Activated naive CD8-positive, alpha-beta T cell treated with anti-CD3 and anti-CD28 coated beads, Interleukin-2, amount 10 ng/mL, durations not matched to agents 7 days and 5 days (primary cell): ENCODE measurements around the gene TMEM132D. TPM values are rescaled to one million over a fixed set of nuclear protein-coding genes. Genes with fewer than 3 reads are reported as not detected.

Experiments used
- ATAC-seq: fragments of 150-1000 bp; cut with Tn5 transposase; one replicate; pipeline ENCODE4 v1.10.0; 2021; ENCODE audit warnings: low read depth, moderate library complexity
- POLR2A ChIA-PET: fragments of 350-600 bp; sonication (Branson Sonifier 250); formaldehyde crosslinking; loops from one replicate; lab custom pipeline; 2021; ENCODE audit warnings: antibody characterized with exemption; lab: Charles Lee
- DNase-seq: peaks from one replicate; pipeline ENCODE4 v3.0.0; 2021
- H3K27ac Mint-ChIP-seq: one replicate; pipeline ENCODE4 v1.8.0; 2022; ENCODE audit warnings: mild to moderate bottlenecking, mixed read lengths
- H3K27me3 Mint-ChIP-seq: one replicate; pipeline ENCODE4 v1.8.0; 2022; ENCODE audit warnings: mild to moderate bottlenecking, moderate library complexity, mixed read lengths
- H3K36me3 Mint-ChIP-seq: one replicate; pipeline ENCODE4 v1.8.0; 2021; ENCODE audit warnings: mild to moderate bottlenecking, mixed read lengths
- H3K4me1 Mint-ChIP-seq: one replicate; pipeline ENCODE4 v1.8.0; 2021; ENCODE audit warnings: mixed read lengths
- H3K4me3 Mint-ChIP-seq: one replicate; pipeline ENCODE4 v1.8.0; 2022; ENCODE audit warnings: mild to moderate bottlenecking, moderate library complexity, mixed read lengths
- H3K9me3 Mint-ChIP-seq: one replicate; pipeline ENCODE4 v1.8.0; 2021; ENCODE audit warnings: mixed read lengths
- total RNA-seq, 2 experiments: library from RNA; stranded (reverse); gene quantifications; one replicate each; pipeline ENCODE4 v1.2.3, GENCODE V29; 2021

Gene TMEM132D
- total RNA-seq, 2 experiments from 2014 or later, result not detected

DNA sequence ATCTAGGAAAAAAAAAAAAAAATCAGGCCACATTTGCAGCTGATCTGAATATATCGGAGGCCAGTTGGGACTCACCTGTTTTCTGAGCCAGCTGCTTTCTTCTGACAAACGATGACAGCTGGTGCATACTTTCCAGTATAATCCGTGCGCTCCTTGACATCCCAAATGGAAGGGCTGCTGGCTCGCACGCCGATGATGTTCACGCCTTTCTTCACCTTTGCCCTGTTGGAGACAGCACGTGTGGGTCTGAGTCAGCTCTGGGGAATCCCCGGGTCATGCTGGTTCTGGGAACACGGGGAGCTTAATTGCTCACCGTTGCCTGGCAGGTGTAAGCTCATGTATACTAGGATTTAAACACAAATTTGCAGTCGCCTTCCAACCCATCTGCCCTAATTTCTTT, 372.8 kb downstream of the TMEM132D start:
- H3K4me1 Mint-ChIP-seq, result no peaks in the 10 kb centered on the region
- H3K36me3 Mint-ChIP-seq, result no peaks in the 10 kb centered on the region
- no peaks in the 10 kb centered on the region for H3K27me3 Mint-ChIP-seq
- DNase-seq, result no peak
- no peak overlapping the region for H3K27ac Mint-ChIP-seq
- no peak overlapping the region for H3K4me3 Mint-ChIP-seq
- POLR2A ChIA-PET, result no interaction called here
- ATAC-seq, result no peak
- H3K9me3 Mint-ChIP-seq, result peaks cover 4% of the 10 kb centered on the region

DNA sequence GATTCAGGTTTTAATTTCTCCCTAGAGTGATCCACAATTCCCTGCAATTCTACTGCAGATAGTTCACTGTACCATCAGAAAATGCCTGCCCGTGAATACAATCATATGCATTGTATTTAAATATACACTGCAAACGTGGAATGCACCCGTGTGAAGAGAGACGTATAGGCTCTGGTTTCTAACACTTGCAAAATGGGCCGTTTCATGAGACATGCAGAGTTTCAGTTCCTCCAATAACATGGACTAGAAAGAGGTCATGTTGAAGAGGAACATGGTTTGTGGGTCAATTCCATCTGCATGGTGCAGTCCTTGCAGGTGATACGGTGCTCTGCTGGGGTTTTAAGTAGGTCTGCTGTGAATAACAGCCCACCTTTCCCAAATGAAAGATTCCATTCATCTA, 373.3 kb downstream of the TMEM132D start:
- POLR2A ChIA-PET, result no interaction called here
- ATAC-seq, result no peak

DNA sequence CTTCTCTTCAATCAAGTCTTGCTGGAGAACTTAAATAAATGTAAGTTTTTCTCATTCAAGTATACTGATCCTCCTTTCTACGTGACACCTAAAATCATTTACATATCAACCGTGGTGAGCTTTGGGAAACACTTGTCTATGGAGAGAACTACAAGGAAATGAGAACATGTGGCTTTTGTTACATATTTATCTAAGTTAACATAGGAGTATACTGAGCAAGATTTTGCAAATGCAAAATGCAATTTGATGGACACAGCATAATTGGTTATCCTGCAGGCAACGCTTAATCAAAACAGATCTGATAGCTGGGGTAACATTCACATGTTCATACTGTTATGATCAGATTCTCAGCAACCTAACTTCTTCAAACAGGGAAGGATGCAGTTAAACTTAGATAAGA, 376.3 kb downstream of the TMEM132D start:
- Mint-ChIP-seq H3K9me3 (peaks cover 5% of the 10 kb centered on the region), H3K27me3 (no peaks in the 10 kb centered on the region)
- POLR2A ChIA-PET, result no interaction called here

More for the DNA sequence above, 373.3 kb downstream of the TMEM132D start:
- Mint-ChIP-seq H3K4me3 (no peak overlapping the region), H3K36me3 (no peaks in the 10 kb centered on the region), H3K27ac (no peak overlapping the region), H3K9me3 (peaks cover 5% of the 10 kb centered on the region), H3K4me1 (no peaks in the 10 kb centered on the region), H3K27me3 (no peaks in the 10 kb centered on the region)
- DNase-seq, result no peak

DNA sequence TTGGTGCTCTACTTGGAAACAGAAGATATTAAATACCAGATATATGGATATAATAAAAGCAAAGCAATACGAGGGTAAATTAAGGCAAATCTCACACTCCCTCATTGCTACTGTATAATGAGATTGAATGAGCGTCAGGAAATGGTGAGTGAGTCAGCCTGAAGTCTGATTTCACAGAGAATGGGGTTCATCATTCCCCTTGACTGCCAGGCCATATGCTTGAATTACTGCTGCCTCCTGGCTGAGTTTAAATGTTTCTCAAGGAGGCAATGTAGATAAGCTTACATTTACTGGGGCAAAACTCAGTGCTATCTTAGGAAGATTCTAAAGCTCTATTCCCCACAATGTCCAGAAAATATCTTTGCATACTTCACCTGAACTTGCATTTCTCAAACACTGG, 380.2 kb downstream of the TMEM132D start:
- Mint-ChIP-seq H3K9me3 (peaks cover 1% of the 10 kb centered on the region), H3K27me3 (no peaks in the 10 kb centered on the region)

More for the DNA sequence above, 376.3 kb downstream of the TMEM132D start:
- H3K4me3 Mint-ChIP-seq, result no peak overlapping the region
- ATAC-seq (no peak), DNase-seq (no peak)
- no peak overlapping the region for H3K27ac Mint-ChIP-seq
- no peaks in the 10 kb centered on the region for H3K4me1 Mint-ChIP-seq
- H3K36me3 Mint-ChIP-seq, result no peaks in the 10 kb centered on the region

DNA sequence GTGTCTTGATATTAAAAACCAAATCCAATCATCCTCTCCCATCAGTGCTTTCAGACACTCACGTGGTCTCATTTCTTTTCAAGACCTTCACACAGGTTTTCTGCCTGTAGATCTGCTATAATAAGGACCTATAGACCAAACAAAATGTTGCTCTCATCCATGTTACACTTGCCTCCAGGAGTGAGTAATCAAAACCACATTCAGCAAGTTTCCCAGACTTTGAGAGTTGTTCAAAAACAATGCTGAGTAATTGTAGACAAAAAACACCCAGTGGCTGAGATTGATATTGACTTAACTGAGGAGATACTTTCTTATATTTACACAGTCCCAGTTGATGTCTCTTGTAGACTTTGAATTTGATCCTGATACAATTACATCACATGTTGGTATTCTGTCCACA, 383.1 kb downstream of the TMEM132D start:
- H3K9me3 Mint-ChIP-seq, result peaks cover 9% of the 10 kb centered on the region
- H3K36me3 Mint-ChIP-seq, result no peaks in the 10 kb centered on the region
- H3K27me3 Mint-ChIP-seq, result no peaks in the 10 kb centered on the region
- H3K27ac Mint-ChIP-seq, result no peak overlapping the region
- no peak for DNase-seq
- POLR2A ChIA-PET, result no interaction called here
- no peak overlapping the region for H3K4me3 Mint-ChIP-seq
- H3K4me1 Mint-ChIP-seq, result no peaks in the 10 kb centered on the region
- ATAC-seq, result no peak

More for the DNA sequence above, 380.2 kb downstream of the TMEM132D start:
- Mint-ChIP-seq H3K36me3 (no peaks in the 10 kb centered on the region), H3K27ac (no peak overlapping the region), H3K4me3 (no peak overlapping the region), H3K4me1 (no peaks in the 10 kb centered on the region)
- POLR2A ChIA-PET, result no interaction called here
- ATAC-seq (no peak), DNase-seq (no peak)

DNA sequence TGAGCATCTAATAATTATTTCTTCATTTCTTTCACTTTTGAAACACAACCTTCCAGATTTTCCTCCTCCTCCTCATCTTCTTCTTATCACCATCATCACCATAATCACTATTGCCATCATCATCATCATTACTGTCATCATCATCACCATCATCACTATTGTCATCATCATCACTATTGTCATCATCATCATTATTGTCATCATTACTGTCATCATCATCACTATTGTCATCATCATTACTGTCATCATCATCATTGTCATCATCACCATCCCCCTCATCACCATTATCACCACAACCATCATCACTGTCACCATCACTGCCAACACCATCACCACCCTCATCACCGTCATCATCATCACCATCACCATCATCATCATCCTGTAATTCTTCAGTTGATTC, 400.0 kb downstream of the TMEM132D start:
- POLR2A ChIA-PET, result no interaction called here
- no peak for ATAC-seq

DNA sequence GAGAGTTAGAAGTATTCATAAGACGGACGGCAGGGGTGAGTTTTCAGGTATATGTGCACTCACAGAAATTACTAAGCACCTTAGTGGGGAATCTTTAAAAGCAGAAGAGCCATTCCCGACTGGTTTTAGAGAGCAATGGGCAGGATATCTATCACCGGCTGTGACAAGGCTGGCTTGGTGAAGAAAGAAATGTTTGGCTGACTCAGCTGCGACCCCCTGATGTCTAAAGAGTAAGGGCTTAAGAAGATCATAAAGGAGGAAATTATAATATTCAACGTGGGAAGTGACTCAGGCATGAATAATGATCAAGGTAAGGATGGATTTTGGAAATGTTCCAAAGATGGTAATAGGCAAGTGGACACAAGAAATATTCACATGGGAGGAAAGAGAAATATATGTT, 407.6 kb downstream of the TMEM132D start:
- DNase-seq (no peak), ATAC-seq (no peak)
- no peaks in the 10 kb centered on the region for H3K27me3 Mint-ChIP-seq
- H3K27ac Mint-ChIP-seq, result no peak overlapping the region
- no peak overlapping the region for H3K4me3 Mint-ChIP-seq
- H3K36me3 Mint-ChIP-seq, result no peaks in the 10 kb centered on the region
- no peaks in the 10 kb centered on the region for H3K9me3 Mint-ChIP-seq
- POLR2A ChIA-PET, result no interaction called here
- no peaks in the 10 kb centered on the region for H3K4me1 Mint-ChIP-seq

More for the DNA sequence above, 400.0 kb downstream of the TMEM132D start:
- no peak overlapping the region for H3K4me3 Mint-ChIP-seq
- H3K36me3 Mint-ChIP-seq, result no peaks in the 10 kb centered on the region
- no peaks in the 10 kb centered on the region for H3K27me3 Mint-ChIP-seq
- H3K27ac Mint-ChIP-seq, result no peak overlapping the region
- H3K4me1 Mint-ChIP-seq, result no peaks in the 10 kb centered on the region
- no peaks in the 10 kb centered on the region for H3K9me3 Mint-ChIP-seq
- DNase-seq, result no peak

DNA sequence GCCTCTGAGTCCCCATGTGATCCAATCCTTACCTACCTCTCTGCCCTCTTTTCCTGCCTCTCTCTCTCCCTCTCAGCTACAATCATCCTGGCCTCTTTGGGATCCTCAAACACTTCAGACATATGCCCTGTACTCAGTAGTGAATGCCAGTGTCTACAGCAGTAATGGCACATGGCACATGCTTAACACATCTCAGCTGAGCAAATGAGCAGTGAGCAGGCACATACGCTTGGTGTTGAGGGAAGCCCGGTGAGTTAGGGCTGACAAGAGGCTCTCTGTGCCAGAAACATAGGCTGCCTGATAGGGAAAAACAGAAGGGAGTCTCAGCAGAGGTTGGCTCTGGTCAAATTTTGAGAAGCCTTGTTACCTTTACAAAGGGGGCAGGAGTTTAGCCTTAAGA, 409.1 kb downstream of the TMEM132D start:
- POLR2A ChIA-PET, result no interaction called here

DNA sequence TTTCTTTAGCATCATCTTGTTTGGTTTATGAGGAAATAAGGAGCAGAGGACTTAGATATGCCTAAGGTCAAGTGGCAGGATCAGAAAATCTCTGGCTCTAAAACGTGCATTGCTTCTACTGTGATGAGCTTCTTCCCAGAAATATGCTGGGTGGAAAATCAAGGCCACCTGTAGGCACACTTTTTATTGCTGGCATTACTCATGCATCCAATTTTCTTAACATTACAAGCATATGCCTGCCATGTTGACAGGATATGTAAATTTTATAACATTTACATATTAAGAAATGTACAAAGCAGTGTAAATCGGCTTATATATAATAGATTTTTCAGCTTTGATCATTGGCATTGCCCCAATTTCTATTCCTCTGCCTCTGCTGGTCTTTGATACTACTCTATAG, 409.6 kb downstream of the TMEM132D start:
- Mint-ChIP-seq H3K4me3 (no peak overlapping the region), H3K9me3 (peaks cover 2% of the 10 kb centered on the region)
- POLR2A ChIA-PET, result no interaction called here

More for the DNA sequence above, 409.1 kb downstream of the TMEM132D start:
- no peak for ATAC-seq
- peaks cover 2% of the 10 kb centered on the region for H3K9me3 Mint-ChIP-seq
- H3K36me3 Mint-ChIP-seq, result no peaks in the 10 kb centered on the region
- no peaks in the 10 kb centered on the region for H3K27me3 Mint-ChIP-seq
- H3K4me3 Mint-ChIP-seq, result no peak overlapping the region
- H3K4me1 Mint-ChIP-seq, result no peaks in the 10 kb centered on the region
- DNase-seq, result no peak
- no peak overlapping the region for H3K27ac Mint-ChIP-seq

DNA sequence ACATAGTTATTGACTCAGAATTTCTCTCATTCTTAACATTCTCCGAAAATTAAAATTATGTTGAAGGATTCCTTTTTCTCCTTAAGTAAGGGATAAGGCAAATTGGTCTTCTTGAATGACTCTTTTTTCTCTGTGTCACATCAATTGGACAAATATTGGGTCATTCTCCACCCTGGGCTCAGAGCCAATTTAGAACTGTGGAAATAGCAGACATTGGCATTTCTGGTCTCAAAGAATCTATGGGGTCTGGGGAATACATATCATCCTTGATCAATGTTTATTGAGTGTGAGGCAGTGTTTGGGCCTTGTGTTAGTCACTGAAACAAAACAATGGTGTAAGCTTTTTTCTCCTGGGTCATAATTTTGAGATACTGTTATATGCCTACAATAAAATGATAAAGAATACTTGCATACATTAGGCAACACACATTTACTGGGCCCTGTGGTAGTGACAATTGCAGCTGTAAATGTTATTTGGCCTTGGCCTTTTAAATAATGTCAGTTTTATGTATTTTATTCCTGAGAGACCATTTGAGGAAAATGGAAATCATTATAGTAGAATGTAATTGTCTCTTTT, 414.6 kb downstream of the TMEM132D start:
- POLR2A ChIA-PET, result no interaction called here
- no peak for ATAC-seq
- Mint-ChIP-seq H3K36me3 (no peaks in the 10 kb centered on the region), H3K4me3 (no peak overlapping the region), H3K27ac (no peak overlapping the region), H3K9me3 (peaks cover 6% of the 10 kb centered on the region), H3K4me1 (no peaks in the 10 kb centered on the region), H3K27me3 (no peaks in the 10 kb centered on the region)
- DNase-seq, result no peak

More for the DNA sequence above, 409.6 kb downstream of the TMEM132D start:
- Mint-ChIP-seq H3K27me3 (no peaks in the 10 kb centered on the region), H3K27ac (no peak overlapping the region), H3K4me1 (no peaks in the 10 kb centered on the region), H3K36me3 (no peaks in the 10 kb centered on the region)
- no peak for DNase-seq
- no peak for ATAC-seq

DNA sequence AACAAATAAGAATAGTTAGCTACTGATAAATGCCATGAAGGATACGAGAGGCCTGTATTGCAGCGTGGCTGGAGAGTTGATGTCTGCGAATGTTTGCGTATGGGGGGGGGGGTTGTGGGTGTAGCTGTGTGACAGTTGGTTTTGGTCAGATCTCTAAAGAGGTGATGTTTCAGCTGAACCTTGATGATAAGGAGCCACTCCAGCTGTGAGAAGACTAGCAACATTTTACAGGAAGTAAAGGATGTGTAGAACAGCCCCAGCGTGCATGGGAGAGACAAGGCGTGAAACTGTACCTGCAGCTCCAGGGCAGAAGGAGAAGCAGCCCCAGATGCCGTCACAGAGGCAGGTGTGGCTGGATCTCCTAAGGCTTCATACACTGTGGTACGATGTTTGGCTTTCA, 416.9 kb downstream of the TMEM132D start:
- no peak for DNase-seq
- peaks cover 6% of the 10 kb centered on the region for H3K9me3 Mint-ChIP-seq
- no peaks in the 10 kb centered on the region for H3K36me3 Mint-ChIP-seq
- H3K27me3 Mint-ChIP-seq, result no peaks in the 10 kb centered on the region
- no peaks in the 10 kb centered on the region for H3K4me1 Mint-ChIP-seq
- no peak overlapping the region for H3K4me3 Mint-ChIP-seq
- POLR2A ChIA-PET, result no interaction called here
- no peak overlapping the region for H3K27ac Mint-ChIP-seq
- no peak for ATAC-seq

DNA sequence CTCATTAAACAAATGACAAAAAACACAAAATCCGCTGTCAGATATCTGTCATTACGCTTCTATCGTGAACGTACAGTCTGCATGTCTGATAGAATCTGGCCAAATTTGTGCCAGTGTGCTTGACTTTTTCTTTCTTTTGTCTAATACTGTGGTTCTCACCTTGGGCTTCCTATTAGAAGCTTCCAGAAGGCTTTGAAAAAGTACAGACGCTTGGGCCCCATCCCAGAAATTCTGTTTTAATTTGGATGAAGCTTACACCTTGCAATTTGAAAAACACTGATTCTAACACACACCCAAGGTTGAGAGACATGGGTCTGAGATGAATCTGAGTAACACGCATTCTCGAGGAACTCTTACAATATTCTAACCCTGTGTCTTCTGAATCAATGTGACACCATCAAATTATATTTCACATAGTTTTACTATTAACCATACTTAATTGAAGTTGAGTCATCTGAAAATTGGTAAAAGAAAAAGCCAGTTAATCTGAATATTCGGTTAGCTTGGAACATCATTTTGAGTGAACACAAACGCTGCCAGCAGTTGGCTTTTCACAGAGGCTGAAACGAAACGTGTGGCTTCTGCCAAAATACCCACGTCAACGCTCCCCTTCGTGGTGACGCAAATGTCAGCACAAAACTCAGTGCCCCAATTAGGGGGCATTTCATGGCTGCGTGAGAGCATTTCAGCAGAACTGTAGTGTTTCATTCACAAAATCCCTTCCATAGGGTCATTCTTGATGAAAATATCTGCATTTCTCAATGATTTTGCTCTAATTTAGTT, 420.5 kb downstream of the TMEM132D start:
- H3K27ac Mint-ChIP-seq, result no peak overlapping the region
- no peak overlapping the region for H3K4me3 Mint-ChIP-seq
- POLR2A ChIA-PET, result no interaction called here
- ATAC-seq (no peak), DNase-seq (no peak)
- H3K36me3 Mint-ChIP-seq, result no peaks in the 10 kb centered on the region
- H3K9me3 Mint-ChIP-seq, result peaks cover 5% of the 10 kb centered on the region
- H3K4me1 Mint-ChIP-seq, result no peaks in the 10 kb centered on the region
- H3K27me3 Mint-ChIP-seq, result no peaks in the 10 kb centered on the region

DNA sequence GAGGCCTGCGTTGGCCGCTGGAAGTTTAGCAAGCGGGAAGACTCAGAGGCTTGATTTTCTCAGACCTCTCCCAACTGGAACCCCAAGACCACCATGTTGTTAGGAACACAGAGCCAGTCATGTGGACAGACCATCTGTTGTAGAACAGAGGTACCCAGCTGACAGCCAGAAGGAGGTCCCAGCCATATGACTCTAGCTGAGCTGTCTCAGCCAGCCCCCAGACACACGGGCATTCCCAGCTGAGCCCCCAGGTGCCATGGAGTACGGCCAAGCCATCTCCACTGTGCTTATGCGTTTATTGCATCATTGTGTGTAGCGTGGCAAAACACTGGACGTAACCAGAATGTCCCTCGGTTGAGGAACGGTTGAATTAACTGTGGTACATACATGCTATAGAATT, 421.9 kb downstream of the TMEM132D start:
- no peaks in the 10 kb centered on the region for H3K27me3 Mint-ChIP-seq
- H3K36me3 Mint-ChIP-seq, result no peaks in the 10 kb centered on the region
- H3K4me1 Mint-ChIP-seq, result no peaks in the 10 kb centered on the region
- no peak for ATAC-seq
- H3K27ac Mint-ChIP-seq, result no peak overlapping the region
- peaks cover 3% of the 10 kb centered on the region for H3K9me3 Mint-ChIP-seq
- POLR2A ChIA-PET, result no interaction called here
- DNase-seq, result no peak
- H3K4me3 Mint-ChIP-seq, result no peak overlapping the region

DNA sequence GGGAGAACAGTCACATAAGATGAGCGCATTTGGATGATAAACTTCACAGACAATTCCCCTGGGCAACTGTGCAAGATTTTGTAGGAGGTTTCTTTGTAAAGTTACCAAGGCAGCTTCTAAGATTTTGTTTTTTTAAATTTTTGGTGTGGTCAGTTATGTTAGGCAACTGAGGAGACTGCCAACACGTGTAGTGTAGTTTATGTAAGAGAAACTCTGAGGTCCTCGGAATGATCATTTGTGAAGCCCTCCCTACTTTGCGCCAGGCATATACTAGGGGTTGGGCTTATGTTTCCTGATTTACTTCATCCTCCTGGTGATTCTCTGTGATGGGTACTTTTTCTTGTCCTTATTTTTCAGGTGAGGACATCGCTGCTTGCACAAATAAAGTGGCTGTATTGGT, 433.6 kb downstream of the TMEM132D start:
- no peaks in the 10 kb centered on the region for H3K36me3 Mint-ChIP-seq
- no peaks in the 10 kb centered on the region for H3K4me1 Mint-ChIP-seq
- POLR2A ChIA-PET, result no interaction called here
- DNase-seq, result no peak
- no peak for ATAC-seq
- no peak overlapping the region for H3K4me3 Mint-ChIP-seq
- H3K27me3 Mint-ChIP-seq, result no peaks in the 10 kb centered on the region
- H3K27ac Mint-ChIP-seq, result no peak overlapping the region
- peaks cover 4% of the 10 kb centered on the region for H3K9me3 Mint-ChIP-seq
